Measurements from ENCODE around the gene TEX53.

DNA sequence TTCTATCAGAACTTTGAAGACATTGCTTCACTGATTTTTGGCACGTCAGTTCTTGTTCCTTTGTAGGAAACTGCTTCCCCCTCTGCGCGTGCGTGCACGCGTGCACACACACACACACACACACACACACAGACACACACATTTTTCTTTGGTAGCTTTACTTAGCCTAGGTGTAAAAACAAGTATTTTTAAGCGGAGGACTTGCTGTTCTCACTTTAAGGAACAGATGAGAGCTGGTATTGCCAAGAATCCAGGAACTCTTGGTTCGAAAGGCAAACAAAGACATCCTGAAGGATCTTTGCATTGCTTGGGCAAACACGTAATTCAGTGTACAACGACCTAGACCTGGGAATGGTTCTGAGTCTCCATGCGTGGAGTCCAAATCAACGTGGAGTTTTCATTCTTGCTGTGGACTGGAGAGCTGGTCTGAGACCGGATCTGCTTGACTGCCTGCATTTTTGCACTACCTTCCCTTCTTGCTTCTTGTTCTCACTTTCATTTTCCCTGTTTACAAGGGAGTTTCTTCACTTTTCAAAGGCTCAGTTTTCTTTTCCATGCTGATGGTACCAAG, 38.3 kb downstream of the TEX53 start:
- TF ChIP-seq, protein P1, sequence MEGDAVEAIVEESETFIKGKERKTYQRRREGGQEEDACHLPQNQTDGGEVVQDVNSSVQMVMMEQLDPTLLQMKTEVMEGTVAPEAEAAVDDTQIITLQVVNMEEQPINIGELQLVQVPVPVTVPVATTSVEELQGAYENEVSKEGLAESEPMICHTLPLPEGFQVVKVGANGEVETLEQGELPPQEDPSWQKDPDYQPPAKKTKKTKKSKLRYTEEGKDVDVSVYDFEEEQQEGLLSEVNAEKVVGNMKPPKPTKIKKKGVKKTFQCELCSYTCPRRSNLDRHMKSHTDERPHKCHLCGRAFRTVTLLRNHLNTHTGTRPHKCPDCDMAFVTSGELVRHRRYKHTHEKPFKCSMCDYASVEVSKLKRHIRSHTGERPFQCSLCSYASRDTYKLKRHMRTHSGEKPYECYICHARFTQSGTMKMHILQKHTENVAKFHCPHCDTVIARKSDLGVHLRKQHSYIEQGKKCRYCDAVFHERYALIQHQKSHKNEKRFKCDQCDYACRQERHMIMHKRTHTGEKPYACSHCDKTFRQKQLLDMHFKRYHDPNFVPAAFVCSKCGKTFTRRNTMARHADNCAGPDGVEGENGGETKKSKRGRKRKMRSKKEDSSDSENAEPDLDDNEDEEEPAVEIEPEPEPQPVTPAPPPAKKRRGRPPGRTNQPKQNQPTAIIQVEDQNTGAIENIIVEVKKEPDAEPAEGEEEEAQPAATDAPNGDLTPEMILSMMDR (IDR thresholded peaks at IDR 0.05; ENCODE audit: poor library complexity), result no peak
- TF ChIP-seq EZH2 (IDR thresholded peaks at IDR 0.05; ENCODE audit: borderline replicate concordance) (no peak), EZH2phosphoT487 (IDR thresholded peaks at IDR 0.05; ENCODE audit: low read depth, severe bottlenecking, unreplicated experiment) (no peak)
